ENCODE results near the gene ROBO3. TPM values are rescaled to one million over a fixed set of nuclear protein-coding genes. Genes with fewer than 3 reads are reported as not detected.

Gene ROBO3
- total RNA-seq, 3 donors from 2014 or later: 4.0 to 10.3 (median 8.5) TPM

DNA sequence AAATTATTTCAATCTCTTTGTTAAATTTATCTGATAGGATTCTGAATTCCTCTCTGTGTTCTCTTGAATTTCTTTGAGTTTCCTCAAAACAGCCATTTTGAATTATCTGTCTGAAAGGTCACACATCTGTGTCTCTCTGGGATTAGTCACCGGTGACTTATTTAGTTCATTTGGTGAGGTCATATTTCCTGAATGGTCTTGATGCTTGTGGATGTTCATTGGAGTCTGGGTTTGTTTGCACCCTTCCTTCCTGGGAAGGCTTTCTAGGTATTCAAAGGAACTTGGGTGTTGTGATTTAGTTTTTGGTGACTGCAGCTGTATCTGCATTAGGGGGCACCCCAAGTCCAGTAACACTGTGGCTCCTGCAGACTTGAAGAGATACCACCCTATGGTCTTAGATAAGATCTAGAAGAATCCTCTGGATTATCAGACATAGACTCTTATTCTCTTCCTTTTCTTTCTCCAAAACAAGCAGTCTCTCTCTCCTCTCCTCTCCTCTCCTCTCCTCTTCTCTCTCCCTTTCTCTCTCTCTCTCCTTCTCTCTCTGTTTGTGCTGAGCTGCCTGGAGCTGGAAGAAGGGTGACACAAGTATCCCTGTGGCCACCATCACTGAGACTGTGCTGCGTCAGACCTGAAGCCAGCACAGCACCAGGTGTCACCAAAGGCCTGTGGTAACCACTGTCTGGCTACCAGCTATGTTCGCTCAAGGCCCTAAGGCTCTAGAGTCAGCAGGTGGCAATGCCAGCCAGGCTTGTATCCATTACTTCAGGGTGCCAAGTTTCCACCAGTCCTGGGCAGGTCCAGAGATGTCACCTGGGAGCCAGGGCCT is 50.5 kb downstream of the ROBO3 start:
- H3K4me3 ChIP-seq: no peak overlapping the region
- TF ChIP-seq, protein P1, sequence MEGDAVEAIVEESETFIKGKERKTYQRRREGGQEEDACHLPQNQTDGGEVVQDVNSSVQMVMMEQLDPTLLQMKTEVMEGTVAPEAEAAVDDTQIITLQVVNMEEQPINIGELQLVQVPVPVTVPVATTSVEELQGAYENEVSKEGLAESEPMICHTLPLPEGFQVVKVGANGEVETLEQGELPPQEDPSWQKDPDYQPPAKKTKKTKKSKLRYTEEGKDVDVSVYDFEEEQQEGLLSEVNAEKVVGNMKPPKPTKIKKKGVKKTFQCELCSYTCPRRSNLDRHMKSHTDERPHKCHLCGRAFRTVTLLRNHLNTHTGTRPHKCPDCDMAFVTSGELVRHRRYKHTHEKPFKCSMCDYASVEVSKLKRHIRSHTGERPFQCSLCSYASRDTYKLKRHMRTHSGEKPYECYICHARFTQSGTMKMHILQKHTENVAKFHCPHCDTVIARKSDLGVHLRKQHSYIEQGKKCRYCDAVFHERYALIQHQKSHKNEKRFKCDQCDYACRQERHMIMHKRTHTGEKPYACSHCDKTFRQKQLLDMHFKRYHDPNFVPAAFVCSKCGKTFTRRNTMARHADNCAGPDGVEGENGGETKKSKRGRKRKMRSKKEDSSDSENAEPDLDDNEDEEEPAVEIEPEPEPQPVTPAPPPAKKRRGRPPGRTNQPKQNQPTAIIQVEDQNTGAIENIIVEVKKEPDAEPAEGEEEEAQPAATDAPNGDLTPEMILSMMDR (IDR thresholded peaks at IDR 0.05): no peak
- intact Hi-C loops (cut with DNase I, micrococcal nuclease): no loop called here
- ATAC-seq: no peak
- DNase-seq: no peak
- H3K4me1 ChIP-seq (ENCODE audit: low read depth): no peaks in the 10 kb centered on the region
- no peaks in the 10 kb centered on the region for H3K36me3 ChIP-seq (ENCODE audit: low read depth)
- peaks cover 2% of the 10 kb centered on the region for H3K9me3 ChIP-seq

DNA sequence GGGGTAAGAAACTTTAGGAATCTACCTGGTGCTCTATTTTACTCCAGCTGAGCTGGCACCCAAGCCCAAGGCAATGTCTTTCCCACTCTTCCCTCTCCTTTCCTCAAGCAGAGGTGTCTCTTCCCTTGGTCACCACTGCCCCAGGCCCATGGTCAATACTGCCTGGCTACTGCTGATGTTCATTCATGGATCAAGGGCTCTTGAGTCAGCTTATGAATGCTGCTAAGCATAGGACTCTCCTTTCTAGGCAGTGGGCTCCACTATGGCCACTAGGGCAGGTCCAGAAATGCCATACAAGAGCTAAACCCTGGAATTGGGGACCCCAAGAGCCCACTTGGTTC is 51.1 kb downstream of the ROBO3 start:
- H3K9me3 ChIP-seq: peaks cover 2% of the 10 kb centered on the region
- H3K36me3 ChIP-seq (ENCODE audit: low read depth): no peaks in the 10 kb centered on the region
- no peaks in the 10 kb centered on the region for H3K4me1 ChIP-seq (ENCODE audit: low read depth)
- TF ChIP-seq, protein P1 (IDR thresholded peaks at IDR 0.05): no peak
- no peak overlapping the region for H3K4me3 ChIP-seq
- ATAC-seq: no peak
- DNase-seq: no peak
- intact Hi-C loops (cut with DNase I, micrococcal nuclease): no loop called here

DNA sequence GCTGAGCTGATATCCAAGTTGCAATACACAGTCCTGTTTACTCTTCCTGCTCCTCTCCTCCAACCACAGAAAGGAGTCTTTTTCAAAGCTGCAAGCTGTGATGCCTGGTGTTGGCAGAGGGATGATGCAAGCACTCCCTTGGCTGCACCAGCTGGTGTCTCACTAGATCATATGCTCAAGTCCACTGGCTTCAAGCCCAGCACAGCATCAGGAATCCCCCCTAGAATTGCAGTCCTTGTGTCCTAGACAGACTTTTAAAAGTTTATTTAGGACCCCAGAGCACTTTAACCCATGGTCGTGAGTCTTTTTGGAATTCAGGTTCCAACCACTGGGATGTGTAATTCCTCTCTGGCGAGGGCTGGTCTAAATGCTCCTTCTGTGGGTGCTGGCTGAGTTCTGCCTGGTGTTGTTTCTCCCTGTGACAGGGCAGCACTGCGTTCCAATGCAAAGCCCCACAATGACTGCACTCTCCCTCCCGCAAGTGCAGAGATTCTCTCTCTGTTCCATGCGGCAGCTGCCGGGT is 51.9 kb downstream of the ROBO3 start:
- Histone ChIP-seq H3K4me1 (ENCODE audit: low read depth) (no peaks in the 10 kb centered on the region), H3K9me3 (no peaks in the 10 kb centered on the region), H3K4me3 (no peak overlapping the region), H3K36me3 (ENCODE audit: low read depth) (no peaks in the 10 kb centered on the region)
- TF ChIP-seq, protein P1 (IDR thresholded peaks at IDR 0.05): no peak
- DNase-seq (no peak), ATAC-seq (no peak)
- intact Hi-C loops (cut with DNase I, micrococcal nuclease): no loop called here

DNA sequence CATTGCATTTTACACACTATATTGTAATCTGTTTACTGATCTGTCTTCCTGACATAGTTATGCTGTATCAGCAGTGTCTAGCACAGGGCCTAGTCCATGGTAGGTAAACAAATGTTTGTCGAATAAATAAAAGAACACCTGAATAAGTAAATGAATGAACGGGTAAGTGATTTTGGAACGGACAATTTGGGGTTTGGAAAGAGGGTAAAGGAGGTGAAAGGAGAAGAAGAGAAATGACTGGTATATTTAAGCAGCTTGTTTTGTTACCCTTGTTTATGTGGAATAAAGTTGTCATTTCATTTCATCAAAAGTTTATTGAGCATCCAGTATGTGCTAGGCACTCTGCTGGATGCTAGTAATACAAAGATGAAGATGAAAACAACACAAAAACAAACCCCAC is 53.7 kb downstream of the ROBO3 start, which contains the start of gene HEPN1:
Gene HEPN1, plus strand, starts transcription at position 301 of the 400 bp plus-strand sequence.
- Histone ChIP-seq H3K9me3 (no peaks in the 10 kb centered on the region), H3K36me3 (ENCODE audit: low read depth) (no peaks in the 10 kb centered on the region), H3K4me3 (no peak within 1 kb of the TSS), H3K4me1 (ENCODE audit: low read depth) (no peaks in the 10 kb centered on the region)
- ATAC-seq (no peak), DNase-seq (no peak)
- TF ChIP-seq, protein P1 (IDR thresholded peaks at IDR 0.05): no peak
- intact Hi-C loops (cut with DNase I, micrococcal nuclease): no loop called here

DNA sequence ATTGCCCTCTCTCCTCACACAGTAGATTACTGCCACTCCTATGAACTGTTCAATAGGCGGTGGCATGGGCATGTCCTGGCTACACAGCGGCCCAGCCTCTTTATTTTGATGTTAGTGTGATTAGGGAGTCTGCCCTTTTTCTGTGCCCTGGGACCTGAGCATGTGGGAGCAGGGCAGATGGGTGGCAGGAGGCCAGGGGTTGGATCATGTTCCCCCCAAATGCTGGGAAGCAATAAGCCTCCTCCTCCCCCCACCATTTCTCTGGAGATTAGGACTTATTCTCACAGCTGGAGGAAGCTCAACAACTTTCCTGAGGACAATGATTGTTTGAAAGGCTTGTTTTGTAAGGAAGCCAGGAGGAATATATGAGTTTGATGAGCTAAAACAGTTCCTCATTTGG is 54.7 kb downstream of the ROBO3 start:
- TF ChIP-seq, protein P1 (IDR thresholded peaks at IDR 0.05): no peak
- H3K4me1 ChIP-seq (ENCODE audit: low read depth): no peaks in the 10 kb centered on the region
- no peaks in the 10 kb centered on the region for H3K36me3 ChIP-seq (ENCODE audit: low read depth)
- intact Hi-C loops (cut with DNase I, micrococcal nuclease): no loop called here
- DNase-seq (no peak), ATAC-seq (no peak)
- H3K4me3 ChIP-seq: no peak overlapping the region
- no peaks in the 10 kb centered on the region for H3K9me3 ChIP-seq

Data from mucosa of descending colon (tissue), 3 donors.